Measurements from ENCODE around the gene TNRC6B.
A peak's percentile ranks its signal among the peaks of the same experiment; 100 is the strongest.
"Not testable (repeated sequence)": the region's sequence is repeated elsewhere in the genome, so short reads cannot be mapped to it uniquely, and the experiment has no call there.

The TNRC6B gene

GRCh38 chr22:40183603-40184002 lies 5.9 kb downstream of the TNRC6B start:
- DNase-seq (ENCODE audit: low spot score): not testable (repeated sequence)

DNA sequence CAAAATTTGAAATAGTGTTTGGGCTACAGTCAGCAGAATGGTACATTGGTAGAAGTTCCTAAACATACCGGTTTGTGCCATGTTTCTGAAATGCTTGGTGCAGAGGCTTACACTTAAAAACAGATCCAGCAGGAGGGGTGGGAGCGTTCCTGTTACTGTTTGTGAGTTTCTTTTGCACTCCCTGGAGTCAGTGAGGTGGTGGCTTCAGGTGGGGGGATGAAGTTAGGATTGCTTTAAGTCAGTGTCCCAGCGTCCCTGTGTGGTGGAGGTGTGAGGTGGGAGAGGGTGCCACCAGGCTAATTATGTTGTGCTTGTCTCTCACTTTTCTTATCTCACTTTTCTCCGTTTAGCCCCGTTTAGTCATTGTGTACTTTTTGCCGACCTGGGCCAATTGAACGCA lies 9.7 kb downstream of the TNRC6B start:
- DNase-seq (ENCODE audit: low spot score): no peak

GRCh38 chr22:40189997-40190396 lies 12.3 kb downstream of the TNRC6B start:
- no peak for DNase-seq (ENCODE audit: low spot score)

DNA sequence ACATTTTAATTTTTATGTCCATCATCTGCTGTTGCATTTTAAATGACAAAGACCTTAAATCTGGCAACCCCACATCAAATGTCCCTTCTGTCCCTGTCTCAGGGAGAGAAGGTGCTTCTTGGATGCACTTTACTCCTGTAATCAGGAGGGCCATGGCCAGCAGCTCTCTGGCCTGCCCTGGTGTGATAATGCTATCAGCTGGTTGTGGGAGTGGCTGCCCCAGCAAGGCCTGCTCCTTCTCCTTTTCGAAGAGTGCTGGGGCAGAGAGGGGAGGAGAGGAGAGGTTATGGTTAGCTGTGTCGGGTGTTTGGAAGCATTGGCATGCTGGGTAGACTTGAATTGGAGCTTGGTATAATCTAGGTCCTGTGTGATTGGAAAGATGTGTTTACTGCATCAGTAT lies 12.8 kb downstream of the TNRC6B start:
- no peak for DNase-seq (ENCODE audit: low spot score)

DNA sequence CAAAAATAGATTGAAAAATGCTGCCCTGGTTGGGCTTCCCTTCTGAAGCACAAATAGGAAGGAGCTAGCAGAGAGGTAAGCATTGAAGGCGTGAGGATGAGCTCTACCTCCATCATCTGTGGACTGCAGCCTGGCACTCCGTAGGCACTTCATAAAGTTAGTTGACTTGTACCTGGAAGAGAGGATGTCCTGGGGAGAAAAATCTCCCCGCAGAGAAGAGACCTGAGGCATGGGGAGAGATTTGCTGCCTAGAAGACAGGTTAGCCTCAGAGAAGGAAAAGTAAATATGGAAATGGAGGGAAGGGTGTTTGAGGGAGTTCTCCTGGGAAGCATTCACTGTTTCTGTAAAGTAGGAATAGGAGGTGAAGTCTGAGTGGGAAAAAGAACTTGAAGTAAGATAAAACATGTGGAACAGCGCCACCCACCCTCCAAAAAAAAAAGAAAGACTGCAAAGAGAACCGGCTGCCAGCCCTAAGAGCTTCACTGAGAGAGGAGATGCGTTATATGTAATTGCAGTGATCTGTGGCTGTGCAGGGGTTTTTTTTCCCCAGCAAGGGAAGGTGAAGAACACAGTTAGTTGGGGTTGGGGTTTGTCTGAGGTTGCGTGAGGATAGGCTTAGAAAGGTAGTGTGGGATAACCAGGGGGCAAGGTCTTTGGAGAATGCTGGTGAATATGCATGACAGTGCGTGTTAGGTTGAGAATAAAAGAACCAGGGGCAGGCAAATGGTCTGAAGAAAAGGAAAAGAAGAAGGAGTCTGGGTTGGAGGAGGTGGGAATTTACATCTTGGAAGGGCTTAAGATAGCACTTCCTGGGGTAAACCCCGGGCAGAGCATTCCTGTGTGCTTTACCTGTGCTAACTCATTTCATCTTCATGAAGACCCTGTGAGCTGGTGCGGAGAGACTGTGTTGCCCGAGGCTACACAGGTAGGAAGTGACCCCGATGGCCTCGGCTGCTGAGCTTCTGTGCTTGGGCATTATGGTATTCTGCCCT lies 16.0 kb downstream of the TNRC6B start:
- DNase-seq (ENCODE audit: low spot score): no peak

- DNase-seq (ENCODE audit: low spot score): no peak
These were observed 16.9 kb downstream of the TNRC6B start for GRCh38 chr22:40194656-40195055.

- peak; percentile 74 for DNase-seq (ENCODE audit: low spot score)
These were observed 19.1 kb downstream of the TNRC6B start for GRCh38 chr22:40196628-40197360.

GRCh38 chr22:40197421-40197820 lies 19.7 kb downstream of the TNRC6B start:
- not testable (repeated sequence) for DNase-seq (ENCODE audit: low spot score)

- no peak for DNase-seq (ENCODE audit: low spot score)
These were observed 21.0 kb downstream of the TNRC6B start for GRCh38 chr22:40198733-40199132.

GRCh38 chr22:40199223-40199622 lies 21.5 kb downstream of the TNRC6B start:
- no peak for DNase-seq (ENCODE audit: low spot score)

GRCh38 chr22:40199852-40200251 lies 22.1 kb downstream of the TNRC6B start:
- DNase-seq (ENCODE audit: low spot score): no peak

DNA sequence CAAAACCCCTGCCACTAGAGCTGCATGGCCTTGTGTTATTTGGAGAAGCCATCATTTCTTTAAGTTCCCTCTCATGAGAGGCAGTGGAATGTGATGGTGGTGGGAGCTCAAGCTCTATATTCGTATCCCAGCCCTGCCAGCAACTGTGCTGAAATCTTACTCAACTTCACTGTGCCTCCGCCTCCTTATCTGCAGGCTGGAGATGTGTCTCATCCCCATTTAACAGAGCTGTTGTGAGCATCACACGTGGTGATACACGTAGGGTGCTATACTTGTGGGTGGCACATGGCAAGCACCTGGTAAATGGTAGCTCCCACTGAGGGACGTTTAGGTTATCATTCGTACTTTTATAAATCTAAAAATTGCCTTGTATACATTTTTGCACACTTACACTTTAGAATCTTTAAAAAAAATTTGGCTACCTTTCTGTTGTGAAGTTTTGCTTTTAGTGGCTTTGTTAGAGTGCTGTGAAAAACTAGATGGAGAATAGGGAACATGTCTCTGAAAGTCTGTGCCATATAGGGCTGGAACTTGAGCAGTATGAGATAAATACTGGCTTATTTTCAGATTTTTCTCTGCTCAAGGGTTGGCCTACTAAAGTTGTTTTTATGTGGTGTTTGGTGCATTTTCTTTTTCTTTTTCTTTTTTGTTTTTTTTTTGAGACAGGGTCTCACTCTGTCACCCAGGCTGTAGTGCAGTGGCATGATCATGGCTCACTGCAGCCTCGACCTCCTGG lies 23.2 kb downstream of the TNRC6B start:
- no peak for DNase-seq (ENCODE audit: low spot score)

GRCh38 chr22:40202225-40202944 lies 24.7 kb downstream of the TNRC6B start:
- no peak for DNase-seq (ENCODE audit: low spot score)

- no peak for DNase-seq (ENCODE audit: low spot score)
These were observed 25.8 kb downstream of the TNRC6B start for GRCh38 chr22:40203572-40203971.

- peak; percentile 76 for DNase-seq (ENCODE audit: low spot score)
These were observed 26.8 kb downstream of the TNRC6B start for GRCh38 chr22:40204321-40205116.

DNA sequence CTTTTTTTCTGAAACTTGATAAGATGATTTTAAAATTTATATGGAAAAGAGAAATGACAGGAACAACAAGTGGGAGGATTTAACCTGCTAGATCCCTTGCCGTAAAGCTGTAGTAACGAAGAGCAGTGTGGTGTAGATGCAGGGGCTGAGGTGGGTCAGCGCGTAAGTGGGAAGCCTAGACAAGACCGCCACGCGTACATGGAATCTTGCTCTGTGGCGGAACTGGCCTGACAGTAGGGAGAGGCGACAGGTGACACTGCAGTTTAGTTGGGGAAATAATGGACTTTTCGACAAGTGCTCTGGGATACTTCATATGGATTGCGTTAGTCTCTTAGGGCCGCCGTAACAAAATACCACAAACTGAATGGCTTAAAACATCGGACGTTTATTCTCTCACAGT lies 28.8 kb downstream of the TNRC6B start:
- no peak for DNase-seq (ENCODE audit: low spot score)

- DNase-seq (ENCODE audit: low spot score): no peak
These were observed 33.1 kb downstream of the TNRC6B start for GRCh38 chr22:40210818-40211217.

DNA sequence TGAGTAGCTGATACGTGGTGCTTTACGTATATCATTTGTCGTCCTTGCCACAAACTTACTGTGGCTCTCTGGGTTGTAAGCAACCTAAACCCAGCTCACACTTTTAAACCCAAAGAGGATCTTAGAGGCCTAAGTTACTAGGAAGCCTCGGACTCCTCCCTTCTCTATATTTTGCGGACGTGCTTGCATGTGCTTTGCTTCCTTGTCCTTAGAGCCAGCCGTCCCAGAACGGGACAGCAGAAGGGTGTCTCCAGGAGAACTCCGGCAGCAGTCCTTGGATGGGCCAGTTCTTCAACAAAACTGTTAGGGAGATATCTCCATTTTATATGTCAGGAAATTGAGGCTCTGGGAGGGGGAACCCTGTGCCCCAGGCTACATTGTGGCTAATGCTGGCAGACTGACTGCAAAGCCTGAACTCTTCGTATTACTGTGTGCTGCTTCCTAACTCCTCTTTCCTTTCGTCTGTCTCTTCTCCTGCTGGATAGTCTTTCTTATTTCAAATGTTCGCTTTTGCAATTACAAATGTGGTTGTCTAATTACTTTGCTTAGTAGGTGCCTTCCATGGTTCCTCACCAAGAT lies 33.8 kb downstream of the TNRC6B start:
- no peak for DNase-seq (ENCODE audit: low spot score)

- no peak for DNase-seq (ENCODE audit: low spot score)
These were observed 34.4 kb downstream of the TNRC6B start for GRCh38 chr22:40212121-40212520.

GRCh38 chr22:40213478-40213877 lies 35.8 kb downstream of the TNRC6B start:
- no peak for DNase-seq (ENCODE audit: low spot score)

- no peak for DNase-seq (ENCODE audit: low spot score)
These were observed 37.5 kb downstream of the TNRC6B start for GRCh38 chr22:40215266-40215665.

Data from hepatic stellate cell (primary cell).